ENCODE measurements around the gene EPB41L3.

DNA sequence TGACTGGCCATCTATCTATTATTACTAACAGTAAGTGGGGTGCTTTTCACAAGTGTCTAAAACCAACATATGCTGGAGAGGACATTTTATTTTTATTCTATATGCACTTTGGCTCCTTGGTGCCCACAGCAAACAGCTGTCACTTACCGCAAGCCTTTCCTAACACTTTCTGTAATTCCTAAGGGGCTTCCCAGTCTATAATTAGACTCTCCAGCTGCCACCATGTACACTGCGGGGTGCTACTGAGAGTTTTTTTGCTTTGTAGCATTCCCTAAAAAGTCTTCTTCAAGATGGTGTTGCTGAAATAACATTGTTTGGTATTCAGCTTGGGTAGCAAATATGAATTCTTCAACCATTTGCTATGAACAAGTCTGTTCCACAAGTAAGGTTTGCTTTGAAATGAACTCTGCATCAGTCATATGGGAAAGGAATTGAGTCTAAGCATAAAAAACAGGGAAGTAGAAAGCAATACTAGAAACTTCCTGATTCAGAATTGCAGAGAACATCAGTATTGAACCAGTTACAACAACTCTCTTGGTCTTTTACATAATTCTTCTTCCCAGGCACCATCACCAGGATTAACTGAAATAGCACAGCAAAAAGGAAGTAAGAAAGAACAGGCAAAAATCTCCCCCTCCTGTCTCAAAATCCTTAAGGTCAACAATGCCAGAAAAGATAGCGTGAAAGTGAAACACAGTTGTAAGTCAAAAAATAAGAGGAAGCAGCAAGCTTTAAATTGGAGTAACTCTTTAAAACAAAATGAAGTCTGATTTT is 28.6 kb downstream of the EPB41L3 start:
- TF ChIP-seq POLR2A (IDR thresholded peaks at IDR 0.05; ENCODE audit: low read length) (no peak), GATA1 (IDR thresholded peaks at IDR 0.05; ENCODE audit: low read depth, low read length) (no peak)
